Superior temporal gyrus (tissue), 1 donor: Measurements from ENCODE around the gene AIG1.
A peak's percentile ranks its signal among the peaks of the same experiment; 100 is the strongest.

ENCODE experiments used
- DNase-seq: peaks from one replicate; pipeline ENCODE4 v3.0.0-alpha.2; 2016; ENCODE audit errors: extremely low spot score

AIG1 gene

GRCh38 chr6:143096403-143096802 lies 35.7 kb downstream of the AIG1 start:
- no peak for DNase-seq

- no peak for DNase-seq
These were observed 36.6 kb downstream of the AIG1 start for GRCh38 chr6:143097224-143097795.

GRCh38 chr6:143098054-143098671 lies 37.5 kb downstream of the AIG1 start:
- no peak for DNase-seq

- DNase-seq, result no peak
These were observed 39.0 kb downstream of the AIG1 start for GRCh38 chr6:143099647-143100046.

DNA sequence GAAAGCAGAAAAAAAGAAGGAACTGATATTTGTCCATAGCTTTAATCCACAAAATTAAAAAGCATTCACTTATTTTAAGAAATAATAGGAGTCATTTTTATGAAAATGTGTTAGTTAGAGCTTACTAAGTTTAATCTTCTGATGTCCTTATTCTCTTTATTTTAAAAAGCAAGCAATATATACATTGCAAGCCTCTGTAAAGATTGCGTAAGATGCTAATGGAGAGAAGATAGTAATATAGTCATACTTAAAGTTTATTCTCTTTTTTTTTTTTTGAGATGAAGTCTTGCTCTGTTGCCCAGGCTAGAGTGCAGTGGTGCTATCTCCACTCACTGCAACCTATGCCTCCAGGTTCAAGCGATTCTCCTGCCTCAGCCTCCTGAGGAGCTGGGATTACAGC lies 39.7 kb downstream of the AIG1 start:
- no peak for DNase-seq

DNA sequence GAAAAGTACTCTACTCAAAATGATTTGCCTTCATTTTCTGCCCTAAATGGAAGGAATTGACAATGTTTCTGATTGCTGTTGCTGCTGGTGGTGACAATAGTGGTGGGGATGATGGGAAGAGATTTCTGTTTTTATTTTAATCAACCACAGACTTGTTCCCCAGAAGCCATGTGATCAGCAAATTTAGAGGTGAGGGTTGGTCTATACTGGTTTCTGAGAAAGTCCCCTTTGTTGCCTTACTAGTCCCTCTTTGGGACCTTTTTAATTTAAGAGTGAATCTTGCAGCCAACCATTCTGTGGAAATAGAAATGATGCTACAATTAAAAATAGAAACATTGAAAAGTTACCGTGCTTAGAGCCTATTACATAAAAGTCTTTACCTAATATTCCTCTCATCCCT lies 43.2 kb downstream of the AIG1 start:
- DNase-seq, result no peak

DNA sequence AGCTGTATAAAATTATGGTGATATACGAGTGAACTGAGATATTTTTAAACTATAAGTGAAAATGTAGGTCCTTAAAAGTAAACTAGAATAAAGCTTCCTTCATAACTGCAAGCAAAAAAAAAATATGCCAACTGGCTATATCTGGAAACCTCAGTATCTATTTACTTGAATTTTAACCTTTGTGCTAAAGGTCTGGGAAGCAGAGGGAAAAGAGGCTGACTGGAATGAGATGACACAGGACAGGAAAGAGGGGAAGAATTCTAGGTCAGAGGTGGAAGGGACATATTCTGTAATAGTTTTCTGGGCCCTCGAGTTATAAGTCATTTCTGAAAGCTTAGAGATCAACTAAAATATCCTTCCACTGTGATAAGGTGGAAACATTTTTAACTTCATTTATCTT lies 46.8 kb downstream of the AIG1 start:
- no peak for DNase-seq

DNA sequence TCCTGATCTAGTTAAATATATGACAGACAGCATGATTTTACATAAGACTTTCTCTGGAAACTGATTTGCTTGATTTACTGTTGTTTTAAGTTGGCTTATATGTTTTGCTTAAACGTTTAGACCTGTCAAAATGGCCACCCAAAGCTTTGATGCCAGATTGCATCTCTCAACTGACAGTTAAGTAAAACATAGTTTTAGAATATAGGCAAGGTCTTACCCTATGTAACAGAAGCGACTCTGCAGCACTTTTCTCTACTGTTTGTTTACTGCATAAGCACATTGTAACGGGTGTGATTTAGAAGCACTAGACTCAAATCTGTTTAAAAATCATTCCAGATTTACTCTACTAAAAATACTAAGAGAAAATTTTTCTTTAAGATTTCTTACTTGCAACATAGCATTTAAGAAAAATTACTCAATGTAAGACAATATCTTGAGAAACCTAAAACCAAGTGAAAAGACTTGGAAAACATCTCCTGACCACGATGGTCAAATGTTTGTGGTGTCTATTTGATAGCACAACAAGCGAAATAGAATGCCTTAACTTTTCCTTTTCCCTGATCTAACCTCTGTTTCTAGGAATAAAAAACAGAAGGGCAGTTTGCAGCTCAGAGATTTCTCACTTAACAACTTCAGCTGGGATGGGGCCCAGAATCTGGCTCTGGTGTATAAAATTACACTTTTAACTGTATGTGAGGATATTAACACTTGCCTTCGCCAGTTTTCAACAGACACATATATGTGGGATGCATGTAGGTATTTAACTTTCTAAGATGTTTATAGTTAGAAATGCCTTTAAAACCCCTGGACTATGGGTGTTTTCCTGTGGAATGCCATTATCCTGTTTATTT lies 47.4 kb downstream of the AIG1 start:
- DNase-seq, result peak; percentile 50

GRCh38 chr6:143109196-143109595 lies 48.5 kb downstream of the AIG1 start:
- DNase-seq, result no peak

DNA sequence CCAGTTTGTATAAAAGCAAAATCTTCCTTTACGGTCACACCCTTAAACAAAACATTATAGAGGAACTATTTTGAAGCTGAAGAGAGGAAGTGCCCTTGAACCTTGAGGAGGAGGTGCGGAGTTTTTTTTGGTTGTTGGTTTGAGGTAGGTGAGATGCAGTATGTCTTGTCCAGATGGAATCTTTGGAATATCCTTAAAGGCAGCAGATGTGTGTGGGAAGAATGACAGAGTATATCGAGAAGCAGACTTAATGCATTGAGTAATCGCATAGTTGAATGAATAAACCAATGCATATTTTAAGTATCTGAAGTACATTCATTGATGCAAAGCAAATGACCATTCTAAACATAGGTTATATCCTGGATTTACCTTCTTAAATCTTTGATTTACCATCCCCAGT lies 49.9 kb downstream of the AIG1 start:
- peak; percentile 67 for DNase-seq

GRCh38 chr6:143110996-143111395 lies 50.3 kb downstream of the AIG1 start:
- no peak for DNase-seq

- no peak for DNase-seq
These were observed 50.8 kb downstream of the AIG1 start for GRCh38 chr6:143111443-143111842.

GRCh38 chr6:143112084-143112768 lies 51.5 kb downstream of the AIG1 start:
- DNase-seq, result no peak

GRCh38 chr6:143112837-143113236 lies 52.1 kb downstream of the AIG1 start:
- DNase-seq, result no peak

GRCh38 chr6:143115728-143116127 lies 55.0 kb downstream of the AIG1 start:
- DNase-seq, result no peak

GRCh38 chr6:143117108-143117507 lies 56.4 kb downstream of the AIG1 start:
- DNase-seq, result no peak

DNA sequence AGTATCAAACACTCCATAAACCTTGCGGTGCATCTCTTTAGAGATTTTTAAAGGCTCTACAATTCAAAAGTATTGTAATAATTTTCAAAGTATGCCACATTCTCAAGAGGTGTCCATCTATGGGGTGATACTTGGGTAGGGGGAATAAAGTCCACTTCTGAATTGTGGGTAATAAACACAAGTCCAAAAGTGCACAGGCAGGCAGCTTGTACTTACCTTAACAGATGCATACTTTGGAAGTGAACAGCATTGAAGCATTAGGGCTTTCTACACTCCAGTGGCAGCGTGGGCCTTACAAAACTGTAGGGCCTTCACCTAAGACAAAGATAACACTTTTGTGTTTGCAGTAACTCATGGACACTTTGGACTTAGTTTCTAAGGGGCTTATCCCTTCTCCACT lies 58.6 kb downstream of the AIG1 start:
- no peak for DNase-seq

- DNase-seq, result no peak
These were observed 62.4 kb downstream of the AIG1 start for GRCh38 chr6:143123081-143123480.

- DNase-seq, result no peak
These were observed 63.3 kb downstream of the AIG1 start for GRCh38 chr6:143123941-143124340.

- no peak for DNase-seq
These were observed 64.8 kb downstream of the AIG1 start for GRCh38 chr6:143125455-143125854.

DNA sequence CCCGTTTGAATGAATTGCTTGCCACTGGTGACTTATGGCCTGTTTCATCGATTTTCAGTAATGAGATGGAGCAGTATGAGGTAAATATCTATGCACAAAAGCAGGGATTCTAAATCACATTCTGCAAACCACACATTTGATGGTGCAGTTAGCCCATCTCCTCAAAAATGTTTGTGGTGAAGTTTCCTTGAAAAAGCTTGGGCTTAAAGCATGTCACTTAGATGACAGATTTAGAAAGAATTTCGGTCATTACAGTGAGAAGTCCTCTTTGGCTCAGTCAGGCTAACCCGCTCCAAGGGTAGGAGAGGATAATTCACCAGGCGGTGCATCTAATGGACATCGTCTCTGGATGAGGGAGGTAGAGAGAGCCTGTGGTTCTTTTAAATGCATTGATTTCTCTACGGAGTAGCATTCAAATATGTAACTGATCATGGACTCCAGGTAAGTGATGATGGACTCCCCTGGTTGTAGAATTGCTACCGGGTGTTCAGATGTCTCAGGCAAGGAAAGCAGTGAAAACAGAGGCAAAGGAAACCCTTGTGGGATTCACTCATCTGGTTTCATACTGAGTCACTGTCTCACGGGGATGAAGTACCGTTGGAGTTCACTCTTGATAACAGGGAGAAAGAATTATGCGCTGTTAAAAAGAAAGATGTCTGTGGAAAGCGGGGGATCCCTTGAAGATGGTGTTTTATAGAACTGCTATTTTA lies 65.3 kb downstream of the AIG1 start:
- DNase-seq, result no peak

DNA sequence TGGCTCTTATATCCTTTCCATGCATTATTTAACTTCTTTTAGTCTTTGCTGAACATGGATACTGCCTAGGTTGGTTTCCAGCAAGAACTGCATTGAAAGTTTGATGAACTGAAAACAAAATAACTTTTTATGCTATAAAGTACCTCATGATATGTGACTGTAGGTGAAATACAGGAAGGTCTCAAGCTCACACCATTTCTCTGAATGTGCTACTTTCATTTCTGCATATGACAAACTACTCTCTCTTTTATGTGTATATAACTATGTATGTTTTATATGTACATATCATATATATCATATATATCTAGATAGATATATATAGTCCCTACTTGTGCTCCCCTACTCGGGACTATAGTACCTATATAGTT lies 65.9 kb downstream of the AIG1 start:
- no peak for DNase-seq
